ENCODE results near the gene PAF1.

The PAF1 gene

DNA sequence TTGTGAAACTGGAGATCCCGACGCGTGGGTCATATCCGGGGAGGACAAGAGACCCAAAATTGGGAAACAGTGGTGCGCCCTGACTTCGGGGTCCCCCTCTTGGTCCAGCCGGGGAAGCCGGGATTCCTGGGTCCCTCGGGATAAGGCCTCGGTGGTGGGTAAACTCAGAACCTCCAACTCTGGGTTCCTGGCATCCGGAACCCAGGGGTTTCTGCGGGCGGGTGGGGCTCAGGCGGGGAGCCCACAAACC lies 16.4 kb upstream of the PAF1 start:
- no peak for DNase-seq (ENCODE audit: low read depth, low spot score)
- H3K4me3 ChIP-seq (ENCODE audit: low read depth, low read length) = peak overlapping the region; percentile 83
- TF ChIP-seq, protein P1, sequence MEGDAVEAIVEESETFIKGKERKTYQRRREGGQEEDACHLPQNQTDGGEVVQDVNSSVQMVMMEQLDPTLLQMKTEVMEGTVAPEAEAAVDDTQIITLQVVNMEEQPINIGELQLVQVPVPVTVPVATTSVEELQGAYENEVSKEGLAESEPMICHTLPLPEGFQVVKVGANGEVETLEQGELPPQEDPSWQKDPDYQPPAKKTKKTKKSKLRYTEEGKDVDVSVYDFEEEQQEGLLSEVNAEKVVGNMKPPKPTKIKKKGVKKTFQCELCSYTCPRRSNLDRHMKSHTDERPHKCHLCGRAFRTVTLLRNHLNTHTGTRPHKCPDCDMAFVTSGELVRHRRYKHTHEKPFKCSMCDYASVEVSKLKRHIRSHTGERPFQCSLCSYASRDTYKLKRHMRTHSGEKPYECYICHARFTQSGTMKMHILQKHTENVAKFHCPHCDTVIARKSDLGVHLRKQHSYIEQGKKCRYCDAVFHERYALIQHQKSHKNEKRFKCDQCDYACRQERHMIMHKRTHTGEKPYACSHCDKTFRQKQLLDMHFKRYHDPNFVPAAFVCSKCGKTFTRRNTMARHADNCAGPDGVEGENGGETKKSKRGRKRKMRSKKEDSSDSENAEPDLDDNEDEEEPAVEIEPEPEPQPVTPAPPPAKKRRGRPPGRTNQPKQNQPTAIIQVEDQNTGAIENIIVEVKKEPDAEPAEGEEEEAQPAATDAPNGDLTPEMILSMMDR (IDR thresholded peaks at IDR 0.05; ENCODE audit: insufficient read depth, low read length, missing control alignments) = no peak
- CTCF ChIA-PET = interaction anchor here (0.8 to 4.3 kb wide), 3 partner anchors 10 to 34 kb away, joined by 3 to 49 read pairs (median 4); no protein-coding TSS in a partner anchor
- POLR2A ChIA-PET = interaction anchor here (0.6 to 3.1 kb wide), 5 partner anchors 9 to 28 kb away, joined by 3 to 24 read pairs (median 6); partner anchors contain the start of genes MED29, PAF1 and RPS16

DNA sequence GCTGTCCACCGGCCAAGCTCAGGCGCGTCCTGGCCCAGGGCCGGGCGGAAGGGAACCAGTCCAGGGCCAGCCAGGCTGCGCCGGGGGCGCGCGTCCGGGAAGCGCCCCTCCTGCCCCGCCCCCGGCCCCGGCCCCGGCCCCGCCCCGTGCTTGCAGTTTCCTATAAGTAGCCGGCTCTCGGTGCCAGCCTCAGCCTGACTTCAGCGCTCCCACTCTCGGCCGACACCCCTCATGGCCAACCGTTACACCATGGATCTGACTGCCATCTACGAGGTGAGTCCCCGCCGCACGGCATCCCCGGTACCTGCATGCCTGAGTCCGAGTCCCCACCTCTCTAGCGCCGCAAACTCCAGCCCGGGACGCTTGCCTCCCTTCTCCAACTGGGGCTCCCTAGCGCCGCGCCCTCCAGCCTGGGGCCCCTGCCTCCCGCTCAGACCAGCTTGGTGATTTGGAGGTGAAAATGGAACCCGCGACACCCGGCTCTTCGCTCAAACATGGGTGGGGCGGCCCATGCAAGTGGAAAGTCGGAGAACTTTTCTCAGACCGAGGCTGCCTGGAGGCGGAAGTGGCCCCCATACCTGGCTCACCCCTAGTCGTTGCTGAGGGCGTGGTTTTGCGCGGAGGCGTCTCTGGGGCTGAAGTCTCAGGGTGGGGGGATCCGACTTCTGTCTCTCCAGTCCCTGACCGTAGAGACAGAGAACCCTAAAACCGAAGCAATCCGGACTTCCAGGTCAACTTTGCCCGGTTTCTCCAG lies 15.9 kb upstream of the PAF1 start, which contains the start of gene ZFP36:
ZFP36 (plus strand) TSS at position 192 of the 754 bp plus-strand sequence; CDS start at position 250, 58 bp downstream.
- POLR2A ChIA-PET = interaction anchor here (0.6 to 3.2 kb wide), 8 partner anchors 9 to 65 kb away, joined by 3 to 26 read pairs (median 5); partner anchors contain the start of genes MED29, PAF1, RPS16 and SAMD4B
- TF ChIP-seq, protein P1 (IDR thresholded peaks at IDR 0.05; ENCODE audit: insufficient read depth, low read length, missing control alignments) = peak; percentile 0
- CTCF ChIA-PET = interaction anchor here (2.4 to 4.3 kb wide), 2 partner anchors 10 to 126 kb away, joined by 7 to 49 read pairs; partner anchors contain the start of gene EID2B
- no peak for DNase-seq (ENCODE audit: low read depth, low spot score)
- peak within 1 kb of the TSS; percentile 83 for H3K4me3 ChIP-seq (ENCODE audit: low read depth, low read length)

GRCh38 chr19:39405958-39406655 lies 15.2 kb upstream of the PAF1 start:
- ChIA-PET POLR2A (interaction anchor here (0.6 to 3.2 kb wide), 7 partner anchors 8 to 64 kb away, joined by 3 to 26 read pairs (median 6); partner anchors contain the start of genes MED29, PAF1, RPS16 and SAMD4B), CTCF (interaction anchor here (2.4 to 4.3 kb wide), 2 partner anchors 9 to 127 kb away, joined by 7 to 49 read pairs; partner anchors contain the start of gene EID2B)
- TF ChIP-seq, protein P1 (IDR thresholded peaks at IDR 0.05; ENCODE audit: insufficient read depth, low read length, missing control alignments) = no peak
- no peak for DNase-seq (ENCODE audit: low read depth, low spot score)
- peak overlapping the region; percentile 56 for H3K4me3 ChIP-seq (ENCODE audit: low read depth, low read length)

- POLR2A ChIA-PET = interaction anchor here (1.9 to 3.2 kb wide), 2 partner anchors 23 to 30 kb away, joined by 6 to 26 read pairs; partner anchors contain the start of gene RPS16
- H3K4me3 ChIP-seq (ENCODE audit: low read depth, low read length) = no peak overlapping the region
- TF ChIP-seq, protein P1 (IDR thresholded peaks at IDR 0.05; ENCODE audit: insufficient read depth, low read length, missing control alignments) = no peak
- CTCF ChIA-PET = interaction anchor here (2.4 to 4.3 kb wide), 2 partner anchors 8 to 127 kb away, joined by 7 to 49 read pairs; partner anchors contain the start of gene EID2B
- no peak for DNase-seq (ENCODE audit: low read depth, low spot score)
These were observed 14.5 kb upstream of the PAF1 start for GRCh38 chr19:39405261-39405957.

GRCh38 chr19:39403331-39404312 lies 12.7 kb upstream of the PAF1 start:
- ChIA-PET POLR2A (interaction anchor here (0.7 to 3.2 kb wide), 7 partner anchors 8 to 77 kb away, joined by 3 to 26 read pairs (median 3); partner anchors contain the start of genes MED29, PAF1, PLEKHG2 and RPS16), CTCF (interaction anchor here (1.1 kb wide), 1 partner anchor 8 kb away, joined by 7 read pairs; the partner anchor contains the start of gene PLEKHG2)
- peak overlapping the region; percentile 55 for H3K4me3 ChIP-seq (ENCODE audit: low read depth, low read length)
- DNase-seq (ENCODE audit: low read depth, low spot score) = peak; percentile 98
- TF ChIP-seq, protein P1 (IDR thresholded peaks at IDR 0.05; ENCODE audit: insufficient read depth, low read length, missing control alignments) = no peak

All from AG04449 (cell line).